Upper lobe of left lung (tissue), 6 donors: ENCODE measurements around the gene PARD3B. TPM values are rescaled to one million over a fixed set of nuclear protein-coding genes. Genes with fewer than 3 reads are reported as not detected.
A peak's percentile ranks its signal among the peaks of the same experiment; 100 is the strongest.

Experiments used
- ATAC-seq, 2 donors: fragments of 200-7000 bp; cut with Tn5 transposase; one replicate each; pipeline ENCODE4 v1.9.1; 2022; ENCODE audit warnings: mild to moderate bottlenecking in 2 of 2, moderate library complexity in 2 of 2; ENCODE audit not compliant: low FRiP score in 2 of 2
- DNase-seq, 2 donors: peaks; one replicate each; pipeline ENCODE4 v3.0.0-alpha.2; 2019 to 2020
- H3K27ac ChIP-seq, 4 donors: fragments of 200-600 bp; sonication (generic); one replicate each; pipeline ENCODE4 v1.5.1; 2016 to 2019
- H3K27me3 ChIP-seq, 4 donors: fragments of 200-600 bp; sonication (generic); one replicate each; pipeline ENCODE4 v1.5.1; 2017 to 2019
- H3K36me3 ChIP-seq, 4 donors: fragments of 200-600 bp; sonication (generic); one replicate each; pipeline ENCODE4 v1.5.1; 2016 to 2019
- H3K4me1 ChIP-seq, 4 donors: fragments of 200-600 bp; sonication (generic); one replicate each; pipeline ENCODE4 v1.5.1; 2018 to 2019
- H3K4me3 ChIP-seq, 4 donors: fragments of 200-600 bp; sonication (generic); one replicate each; pipeline ENCODE4 v1.5.1; 2017 to 2019; ENCODE audit warnings: mild to moderate bottlenecking in 2 of 4, moderate library complexity in 1 of 4
- H3K9me3 ChIP-seq, 4 donors: fragments of 200-600 bp; sonication (generic); one replicate each; pipeline ENCODE4 v1.5.1; 2018 to 2019
- CTCF ChIP-seq, 6 experiments: fragments of 450-650 bp in 4 of 6; fragments of 200-600 bp in 2 of 6; sonication (generic) in 2 of 6; IDR thresholded peaks; one replicate each; pipeline ENCODE4 v1.5.1; 2016 to 2019; ENCODE audit warnings: antibody characterized with exemption in 6 of 6
- EP300 ChIP-seq, 4 donors: sonication (generic); formaldehyde crosslinking; IDR thresholded peaks; one replicate each; pipeline ENCODE4 v1.5.1; 2017; ENCODE audit warnings: antibody characterized with exemption in 4 of 4, control low read depth in 2 of 4
- POLR2A ChIP-seq, 4 donors: fragments of 450-650 bp; IDR thresholded peaks; one replicate each; pipeline ENCODE4 v1.5.1; 2016 to 2017; ENCODE audit warnings: antibody characterized with exemption in 4 of 4, mild to moderate bottlenecking in 2 of 4
- POLR2AphosphoS5 ChIP-seq, 2 donors: sonication (generic); formaldehyde crosslinking; IDR thresholded peaks; one replicate each; pipeline ENCODE4 v1.5.1; 2017; ENCODE audit warnings: antibody characterized with exemption in 2 of 2
- WGBS, 2 donors: methylation state at CpG; one replicate each; pipeline ENCODE4 v1.1.5; 2017 to 2018; 5-methylcytosine and 5-hydroxymethylcytosine counted together
- total RNA-seq, 6 donors: library from RNA; depleted of rRNA in 4 of 6; stranded (reverse); fragments of >200 nt in 4 of 6; gene quantifications; one replicate each; pipeline versions ENCODE4 v1.1.0 to v1.2.1, GENCODE V29; 2016 to 2021
- donor health status: DM: no; HTN: no; CAD: no; lungs with moderate emphysema.
- donor health status: DM: no; HTN: yes; CAD: no; lungs with severe emphysema.

PARD3B gene
- total RNA-seq, 6 donors from 2014 or later: 17.8 to 44.9 (median 24.2) TPM

- WGBS, 2 donors: 91 to 95% methylated on average over 1 of the region's 1 CpG
- TF ChIP-seq POLR2AphosphoS5 (IDR thresholded peaks at IDR 0.05) (no peak), POLR2A (IDR thresholded peaks at IDR 0.05) (no peak), CTCF (IDR thresholded peaks at IDR 0.05) (no peak), EP300 (IDR thresholded peaks at IDR 0.05) (no peak)
- no peaks in the 10 kb centered on the region for H3K36me3 ChIP-seq
- H3K27ac ChIP-seq: no peak overlapping the region
- DNase-seq (no peak), ATAC-seq (peak in 1 of 2 donors; percentile 60)
- no peaks in the 10 kb centered on the region for H3K27me3 ChIP-seq
- H3K4me3 ChIP-seq: no peak overlapping the region
- no peaks in the 10 kb centered on the region for H3K4me1 ChIP-seq
- H3K9me3 ChIP-seq: no peaks in the 10 kb centered on the region
These were observed 347.4 kb downstream of the PARD3B start for GRCh38 chr2:204892506-204893255.

- H3K27ac ChIP-seq: no peak overlapping the region
- H3K4me1 ChIP-seq: no peaks in the 10 kb centered on the region
- TF ChIP-seq CTCF (IDR thresholded peaks at IDR 0.05): no peak
- no peak for TF ChIP-seq POLR2AphosphoS5 (IDR thresholded peaks at IDR 0.05)
- TF ChIP-seq EP300 (IDR thresholded peaks at IDR 0.05): no peak
- TF ChIP-seq POLR2A (IDR thresholded peaks at IDR 0.05): no peak
- peaks cover 0 to 3% (median 0%) of the 10 kb centered on the region in 4 donors for H3K9me3 ChIP-seq
- H3K4me3 ChIP-seq: no peak overlapping the region
- no peaks in the 10 kb centered on the region for H3K27me3 ChIP-seq
- DNase-seq (no peak), ATAC-seq (no peak)
- 93 to 94% methylated on average over 4 of the region's 4 CpGs for WGBS, 2 donors
- no peaks in the 10 kb centered on the region for H3K36me3 ChIP-seq
These were observed 350.9 kb downstream of the PARD3B start for GRCh38 chr2:204896146-204896545.

GRCh38 chr2:204897561-204897960 lies 352.3 kb downstream of the PARD3B start:
- no peak for ATAC-seq
- H3K9me3 ChIP-seq: peaks cover 0 to 3% (median 0%) of the 10 kb centered on the region in 4 donors
- H3K4me3 ChIP-seq: no peak overlapping the region
- no peaks in the 10 kb centered on the region for H3K4me1 ChIP-seq
- 100% methylated on average over 1 of the region's 1 CpG for WGBS, 2 donors
- no peak for DNase-seq
- H3K27ac ChIP-seq: no peak overlapping the region
- H3K27me3 ChIP-seq: no peaks in the 10 kb centered on the region
- TF ChIP-seq POLR2AphosphoS5 (IDR thresholded peaks at IDR 0.05): no peak
- TF ChIP-seq CTCF (IDR thresholded peaks at IDR 0.05): no peak
- TF ChIP-seq EP300 (IDR thresholded peaks at IDR 0.05): no peak
- TF ChIP-seq POLR2A (IDR thresholded peaks at IDR 0.05): no peak
- no peaks in the 10 kb centered on the region for H3K36me3 ChIP-seq

GRCh38 chr2:204898928-204899640 lies 353.8 kb downstream of the PARD3B start:
- Histone ChIP-seq H3K27ac (no peak overlapping the region), H3K27me3 (no peaks in the 10 kb centered on the region), H3K9me3 (peaks cover 0 to 3% (median 0%) of the 10 kb centered on the region in 4 donors), H3K36me3 (no peaks in the 10 kb centered on the region), H3K4me1 (no peaks in the 10 kb centered on the region), H3K4me3 (no peak overlapping the region)
- no peak for DNase-seq
- 92 to 95% methylated on average over 4 of the region's 4 CpGs for WGBS, 2 donors
- TF ChIP-seq POLR2A (IDR thresholded peaks at IDR 0.05) (no peak), CTCF (IDR thresholded peaks at IDR 0.05) (no peak), POLR2AphosphoS5 (IDR thresholded peaks at IDR 0.05) (no peak), EP300 (IDR thresholded peaks at IDR 0.05) (no peak)
- ATAC-seq: no peak
